Neutrophil (primary cell): Measurements from ENCODE around the gene DBN1.

Experiments
- H3K27ac ChIP-seq: fragments of 200-600 bp; sonication (generic); 2 replicates; pipeline ENCODE4 v1.5.1; 2016; ENCODE audit warnings: mild to moderate bottlenecking, moderate library complexity
- H3K27me3 ChIP-seq: fragments of 200-600 bp; sonication (generic); 2 replicates; pipeline ENCODE4 v1.6.0; 2016; ENCODE audit warnings: mild to moderate bottlenecking
- H3K36me3 ChIP-seq: fragments of 200-600 bp; sonication (generic); 2 replicates; pipeline ENCODE4 v1.5.1; 2017
- H3K4me1 ChIP-seq, 2 experiments: fragments of 200-600 bp in 1 of 2; sonication (generic) in 1 of 2; 1 replicate in 1 of 2; 2 replicates in 1 of 2; pipeline versions ENCODE4 v1.5.1 to v1.6.1; 2013 to 2016; ENCODE audit warnings: low read depth in 1 of 2, low read length in 1 of 2, mild to moderate bottlenecking in 1 of 2, moderate library complexity in 1 of 2; ENCODE audit not compliant: control insufficient read depth in 1 of 2, insufficient read depth in 1 of 2
- H3K4me3 ChIP-seq, 2 experiments: fragments of 200-600 bp in 1 of 2; sonication (generic) in 1 of 2; 1 replicate in 1 of 2; 2 replicates in 1 of 2; pipeline ENCODE4 v1.5.1; 2013 to 2016; ENCODE audit warnings: low read depth in 1 of 2, low read length in 1 of 2, mild to moderate bottlenecking in 1 of 2, moderate library complexity in 1 of 2
- H3K9me3 ChIP-seq: fragments of 200-600 bp; sonication (generic); 2 replicates; pipeline ENCODE4 v1.5.1; 2016
- CTCF ChIP-seq: fragments of 200-600 bp; sonication (generic); IDR thresholded peaks from 2 replicates; pipeline ENCODE4 v1.5.1; 2016; ENCODE audit warnings: antibody characterized with exemption

The DBN1 gene

GRCh38 chr5:177434942-177435738 lies 38.3 kb downstream of the DBN1 start:
- no peak overlapping the region for H3K4me3 ChIP-seq
- H3K4me1 ChIP-seq = peaks cover 80 to 88% of the 10 kb centered on the region in 2 experiments
- TF ChIP-seq CTCF = no peak
- peaks cover 95% of the 10 kb centered on the region for H3K36me3 ChIP-seq
- no peaks in the 10 kb centered on the region for H3K9me3 ChIP-seq
- no peaks in the 10 kb centered on the region for H3K27me3 ChIP-seq
- H3K27ac ChIP-seq = peak overlapping the region; percentile 98

GRCh38 chr5:177434437-177434836 lies 39.0 kb downstream of the DBN1 start:
- TF ChIP-seq CTCF = no peak
- Histone ChIP-seq H3K4me1 (peaks cover 82 to 88% of the 10 kb centered on the region in 2 experiments), H3K4me3 (no peak overlapping the region), H3K27ac (peak overlapping the region; percentile 98), H3K9me3 (no peaks in the 10 kb centered on the region), H3K27me3 (no peaks in the 10 kb centered on the region), H3K36me3 (peaks cover 89% of the 10 kb centered on the region)

DNA sequence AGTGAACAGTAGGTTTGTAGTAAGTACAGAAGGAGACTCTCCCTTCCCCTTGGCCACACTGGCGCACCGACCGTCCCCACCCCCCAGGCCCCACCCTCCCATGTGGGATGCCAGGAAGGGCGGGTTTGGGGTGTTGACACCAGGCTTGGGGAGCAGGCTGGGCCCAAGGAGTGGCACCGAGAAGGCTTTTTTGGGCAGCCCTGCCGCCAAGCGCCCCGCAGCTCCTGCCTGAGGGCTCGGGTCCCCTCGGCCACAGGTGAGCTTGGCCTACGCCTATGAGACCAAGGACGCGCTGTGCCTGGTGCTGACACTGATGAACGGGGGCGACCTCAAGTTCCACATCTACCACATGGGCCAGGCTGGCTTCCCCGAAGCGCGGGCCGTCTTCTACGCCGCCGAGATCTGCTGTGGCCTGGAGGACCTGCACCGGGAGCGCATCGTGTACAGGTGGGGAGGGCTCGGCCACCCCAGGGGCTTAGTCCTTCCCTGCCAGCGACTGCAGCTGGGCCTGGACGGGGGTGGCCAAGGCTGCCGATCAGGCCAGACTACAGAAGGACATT lies 39.7 kb downstream of the DBN1 start:
- H3K27ac ChIP-seq = peak overlapping the region; percentile 98
- peak overlapping the region in 1 of 2 experiments; percentile 88 for H3K4me3 ChIP-seq

DNA sequence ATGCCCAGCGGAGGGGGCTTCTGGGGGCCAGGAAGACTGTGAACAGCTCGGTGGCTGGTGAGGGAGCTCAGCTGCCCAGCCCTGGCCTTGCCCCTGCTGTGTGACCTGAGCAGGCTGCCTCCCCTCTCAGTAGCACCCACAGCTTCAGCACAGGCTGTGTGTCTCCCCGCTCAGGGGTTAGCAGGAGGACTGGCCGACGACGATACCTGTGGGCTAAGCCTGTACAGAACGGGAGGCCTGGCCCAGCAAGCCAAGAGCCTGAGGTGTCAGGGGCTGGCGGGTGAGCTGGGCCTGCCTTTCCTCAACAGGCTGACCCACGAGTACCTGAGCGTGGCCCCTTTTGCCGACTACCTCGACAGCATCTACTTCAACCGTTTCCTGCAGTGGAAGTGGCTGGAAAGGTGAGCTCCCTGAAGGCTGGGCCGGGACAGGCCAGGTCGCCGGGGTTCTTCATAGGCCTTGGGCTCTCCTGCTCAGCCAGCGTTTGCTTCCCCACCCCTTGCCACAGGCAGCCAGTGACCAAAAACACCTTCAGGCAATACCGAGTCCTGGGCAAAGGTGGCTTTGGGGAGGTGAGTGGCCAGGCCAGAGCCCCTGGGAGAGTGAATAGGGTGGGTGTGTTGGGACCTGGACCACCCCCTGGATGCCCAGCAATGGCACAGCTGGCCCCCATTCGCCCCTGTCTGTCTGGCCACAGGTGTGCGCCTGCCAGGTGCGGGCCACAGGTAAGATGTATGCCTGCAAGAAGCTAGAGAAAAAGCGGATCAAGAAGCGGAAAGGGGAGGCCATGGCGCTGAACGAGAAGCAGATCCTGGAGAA lies 40.4 kb downstream of the DBN1 start:
- H3K4me1 ChIP-seq = peaks cover 88 to 94% of the 10 kb centered on the region in 2 experiments
- peak overlapping the region; percentile 88 to 97 for H3K4me3 ChIP-seq
- no peaks in the 10 kb centered on the region for H3K27me3 ChIP-seq
- H3K9me3 ChIP-seq = no peaks in the 10 kb centered on the region
- no peak for TF ChIP-seq CTCF
- H3K27ac ChIP-seq = peak overlapping the region; percentile 98
- H3K36me3 ChIP-seq = peaks cover 75% of the 10 kb centered on the region

More for the DNA sequence above, 39.7 kb downstream of the DBN1 start:
- H3K9me3 ChIP-seq = no peaks in the 10 kb centered on the region
- H3K4me1 ChIP-seq = peaks cover 85 to 92% of the 10 kb centered on the region in 2 experiments
- TF ChIP-seq CTCF = no peak
- no peaks in the 10 kb centered on the region for H3K27me3 ChIP-seq
- peaks cover 82% of the 10 kb centered on the region for H3K36me3 ChIP-seq

DNA sequence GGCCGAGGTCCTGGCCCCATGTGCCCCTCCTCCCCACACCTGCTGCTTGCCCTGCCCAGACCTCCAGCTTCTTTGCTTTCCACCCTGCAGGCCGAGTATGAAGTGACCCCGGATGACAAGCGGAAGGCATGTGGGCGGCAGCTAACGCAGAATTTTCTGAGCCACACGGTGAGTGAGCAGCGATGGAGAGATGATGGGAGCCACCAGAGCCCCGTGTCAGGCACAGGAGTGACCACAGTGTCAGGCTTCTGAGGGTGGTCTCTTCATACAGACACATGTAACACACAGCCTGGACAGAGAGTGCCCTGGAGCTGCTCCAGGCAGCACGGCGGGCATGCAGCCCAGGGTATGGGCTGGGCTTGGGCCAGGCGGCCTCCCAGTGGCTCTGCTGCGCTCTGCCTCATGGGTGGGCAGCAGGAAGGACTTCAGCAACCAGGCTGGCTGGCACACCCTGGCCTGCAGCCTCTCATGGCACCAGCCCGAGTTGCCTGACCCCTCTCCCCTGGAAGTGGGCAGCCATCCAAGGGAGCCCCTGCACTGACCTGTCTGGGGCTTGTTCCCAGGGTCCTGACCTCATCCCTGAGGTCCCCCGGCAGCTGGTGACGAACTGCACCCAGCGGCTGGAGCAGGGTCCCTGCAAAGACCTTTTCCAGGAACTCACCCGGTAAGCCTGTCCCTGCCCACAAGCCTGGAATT lies 41.1 kb downstream of the DBN1 start:
- no peak for TF ChIP-seq CTCF
- peak overlapping the region; percentile 88 to 97 for H3K4me3 ChIP-seq
- H3K27ac ChIP-seq = peak overlapping the region; percentile 98
- H3K36me3 ChIP-seq = peaks cover 72% of the 10 kb centered on the region
- H3K27me3 ChIP-seq = no peaks in the 10 kb centered on the region
- no peaks in the 10 kb centered on the region for H3K9me3 ChIP-seq
- H3K4me1 ChIP-seq = peaks cover 92 to 94% of the 10 kb centered on the region in 2 experiments
